Activated T-cell treated with anti-CD3 and anti-CD28 coated beads, Interleukin-2, amount 50 U/mL, for 24 hours (primary cell): Measurements from ENCODE around the gene CDK4.

Experiments used
- DNase-seq: peaks from one replicate; pipeline ENCODE4 v3.0.0-alpha.2; 2020
- H3K27ac Mint-ChIP-seq: 2 replicates; pipeline ENCODE4 v1.8.0; 2020; ENCODE audit warnings: mild to moderate bottlenecking, mixed read lengths
- H3K27me3 Mint-ChIP-seq: 2 replicates; pipeline ENCODE4 v1.8.0; 2020; ENCODE audit warnings: mixed read lengths
- H3K36me3 Mint-ChIP-seq: 2 replicates; pipeline ENCODE4 v1.8.0; 2020; ENCODE audit warnings: low read depth, mixed read lengths
- H3K4me1 Mint-ChIP-seq: 2 replicates; pipeline ENCODE4 v1.8.0; 2020; ENCODE audit warnings: low read depth, mixed read lengths
- H3K4me3 Mint-ChIP-seq: 2 replicates; pipeline ENCODE4 v1.8.0; 2020; ENCODE audit warnings: mild to moderate bottlenecking, moderate library complexity, mixed read lengths
- H3K9me3 Mint-ChIP-seq: 2 replicates; pipeline ENCODE4 v1.8.0; 2020; ENCODE audit warnings: mixed read lengths

CDK4 gene

GRCh38 chr12:57744194-57744776 lies 7.8 kb downstream of the CDK4 start:
- peak; percentile 88 for DNase-seq
- Mint-ChIP-seq H3K27ac (peak overlapping the region; percentile 96), H3K4me3 (peak overlapping the region; percentile 93), H3K9me3 (no peaks in the 10 kb centered on the region), H3K27me3 (no peaks in the 10 kb centered on the region), H3K36me3 (peaks cover 65% of the 10 kb centered on the region), H3K4me1 (peaks cover 71% of the 10 kb centered on the region)

DNA sequence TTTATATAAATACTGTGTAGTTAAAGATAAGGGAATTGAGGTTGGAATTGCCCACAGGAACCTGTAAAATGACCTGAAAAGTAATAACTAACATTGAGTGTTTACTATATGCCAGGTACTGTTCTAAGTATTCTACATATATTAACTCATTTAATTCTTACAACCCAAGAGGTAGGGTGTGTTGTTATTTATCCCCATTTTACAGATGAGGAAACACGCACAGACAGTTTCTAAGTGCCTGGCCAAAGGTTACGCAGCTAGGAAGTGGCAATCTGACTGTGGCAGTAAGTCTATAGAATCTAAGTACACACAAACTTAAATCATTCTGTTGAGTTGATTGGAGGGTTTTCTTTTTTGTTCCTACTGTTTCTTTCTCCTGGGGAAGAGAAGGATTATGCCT lies 8.3 kb downstream of the CDK4 start:
- H3K9me3 Mint-ChIP-seq = no peaks in the 10 kb centered on the region
- peak overlapping the region; percentile 96 for H3K27ac Mint-ChIP-seq
- no peaks in the 10 kb centered on the region for H3K27me3 Mint-ChIP-seq
- DNase-seq = no peak
- H3K4me1 Mint-ChIP-seq = peaks cover 71% of the 10 kb centered on the region
- peaks cover 64% of the 10 kb centered on the region for H3K36me3 Mint-ChIP-seq
- H3K4me3 Mint-ChIP-seq = peak overlapping the region; percentile 93

DNA sequence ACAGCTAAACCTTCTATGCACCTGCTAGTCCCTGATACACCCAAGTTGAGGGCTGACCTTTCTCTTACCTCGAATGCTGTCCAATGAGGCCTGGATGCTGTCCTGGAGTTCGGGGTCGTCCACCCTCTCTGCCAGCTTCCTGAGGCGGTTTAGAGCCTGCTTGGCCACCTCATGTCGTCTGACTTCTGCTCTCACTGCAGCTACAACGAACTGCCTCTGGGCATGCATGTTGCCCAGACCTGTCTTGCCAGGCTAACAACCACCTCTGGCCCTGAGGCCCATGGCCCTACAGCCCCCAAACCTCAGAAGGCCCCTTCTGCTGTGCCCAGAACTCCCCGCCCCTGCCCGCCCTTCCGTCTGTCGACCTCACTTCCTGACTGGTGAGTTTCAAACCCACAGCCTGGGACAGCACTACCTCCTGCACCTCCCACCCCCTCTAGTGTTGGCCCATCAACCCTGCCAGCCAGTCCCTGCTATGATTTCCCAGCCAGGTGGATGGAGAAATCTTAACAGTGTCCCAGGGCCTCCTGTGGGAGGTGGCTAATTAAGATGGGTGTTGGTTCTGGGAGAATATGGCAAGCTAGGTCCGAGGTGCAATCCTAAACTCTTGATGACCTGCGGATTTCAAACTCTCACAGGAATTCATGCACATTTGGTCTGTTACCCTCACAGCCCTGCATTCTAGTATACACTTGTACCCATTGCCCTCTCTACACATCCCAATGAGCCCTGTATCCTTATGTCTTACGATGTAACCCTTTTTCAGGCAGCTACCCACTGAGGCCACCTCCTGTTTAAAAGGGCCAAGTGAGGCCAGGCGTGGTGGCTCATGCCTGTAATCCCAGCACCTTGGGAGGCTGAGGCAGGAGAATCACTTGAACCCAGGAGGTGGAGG lies 10.0 kb downstream of the CDK4 start:
- Mint-ChIP-seq H3K4me3 (peak overlapping the region; percentile 94), H3K4me1 (peaks cover 67% of the 10 kb centered on the region), H3K27me3 (no peaks in the 10 kb centered on the region), H3K36me3 (peaks cover 50% of the 10 kb centered on the region), H3K27ac (peak overlapping the region; percentile 96), H3K9me3 (no peaks in the 10 kb centered on the region)
- peak; percentile 81 for DNase-seq

GRCh38 chr12:57741413-57741789 lies 10.7 kb downstream of the CDK4 start:
- DNase-seq = no peak
- H3K9me3 Mint-ChIP-seq = no peaks in the 10 kb centered on the region
- peaks cover 50% of the 10 kb centered on the region for H3K36me3 Mint-ChIP-seq
- H3K27ac Mint-ChIP-seq = peak overlapping the region; percentile 96
- H3K4me3 Mint-ChIP-seq = peak overlapping the region; percentile 94
- no peaks in the 10 kb centered on the region for H3K27me3 Mint-ChIP-seq
- peaks cover 68% of the 10 kb centered on the region for H3K4me1 Mint-ChIP-seq

DNA sequence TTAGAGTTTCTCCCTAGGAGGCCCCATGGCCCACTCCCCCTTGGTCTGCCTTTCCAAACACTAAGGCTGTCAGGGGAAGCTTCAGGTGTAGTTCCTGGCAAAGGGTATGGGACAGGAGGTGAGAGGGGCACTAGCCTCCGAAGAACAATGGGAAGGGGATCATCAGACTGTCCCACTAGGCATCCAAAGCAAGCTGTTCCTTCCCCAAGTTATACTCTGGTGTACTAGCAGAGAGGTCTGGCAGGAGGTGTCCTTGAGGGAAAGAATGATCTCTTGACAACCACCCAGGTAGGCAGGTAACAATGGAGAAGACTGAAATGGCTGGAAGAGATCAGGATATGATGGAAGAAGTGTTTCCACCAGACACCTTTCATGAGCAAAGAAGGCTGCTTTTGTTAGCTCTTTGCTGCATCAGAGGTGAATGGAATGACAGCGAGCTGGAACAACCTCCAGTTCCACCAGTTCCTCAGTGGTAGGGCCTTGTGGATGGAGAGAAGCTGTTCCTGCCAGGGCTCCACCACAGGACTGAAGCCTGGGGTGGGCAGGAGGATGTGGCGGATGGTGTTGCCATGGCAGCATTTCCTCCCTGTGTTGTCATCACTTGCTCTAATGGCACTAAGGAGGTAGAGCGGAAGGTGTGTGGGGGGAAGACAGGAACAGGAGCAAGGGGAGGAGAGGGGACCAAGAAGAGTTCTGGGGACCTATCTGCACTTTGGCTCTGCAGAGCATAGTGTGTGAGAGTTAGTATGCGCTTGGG lies 11.3 kb downstream of the CDK4 start:
- H3K4me1 Mint-ChIP-seq = peaks cover 64% of the 10 kb centered on the region
- H3K9me3 Mint-ChIP-seq = no peaks in the 10 kb centered on the region
- DNase-seq = peak; percentile 77
- no peaks in the 10 kb centered on the region for H3K27me3 Mint-ChIP-seq
- peak overlapping the region; percentile 94 for H3K4me3 Mint-ChIP-seq
- H3K36me3 Mint-ChIP-seq = peaks cover 47% of the 10 kb centered on the region
- H3K27ac Mint-ChIP-seq = peak overlapping the region; percentile 96

DNA sequence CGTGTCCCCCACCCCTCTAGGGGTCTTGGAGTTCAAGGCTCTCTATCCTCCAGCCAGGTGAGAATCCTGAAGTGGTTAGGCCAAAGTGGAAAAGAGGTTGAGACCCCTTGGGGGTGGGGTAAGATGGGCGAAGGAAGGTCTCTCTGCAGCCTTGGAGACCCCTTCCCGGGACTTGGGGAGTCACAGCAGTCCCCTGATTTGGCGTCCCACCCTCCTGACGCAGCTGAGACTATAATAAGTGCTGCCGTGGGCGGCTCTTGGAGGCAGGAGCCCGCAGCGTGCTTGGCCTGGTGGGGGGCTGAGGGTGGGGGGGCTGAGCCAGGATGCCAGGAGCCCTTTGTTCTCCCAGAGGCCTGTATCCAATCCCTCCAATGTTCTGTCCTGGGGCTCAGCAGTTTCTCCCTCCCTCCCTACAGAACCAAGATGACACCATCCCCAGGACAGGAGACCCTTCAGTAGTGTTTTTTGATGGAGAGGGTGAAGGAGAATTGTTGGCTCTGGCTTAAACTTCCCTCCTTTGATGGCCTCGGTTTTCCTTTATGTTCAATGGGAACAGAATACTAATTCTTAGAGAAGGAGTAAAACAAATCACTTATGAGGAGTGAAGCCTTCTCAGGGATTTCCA lies 12.1 kb downstream of the CDK4 start:
- no peaks in the 10 kb centered on the region for H3K27me3 Mint-ChIP-seq
- peaks cover 56% of the 10 kb centered on the region for H3K4me1 Mint-ChIP-seq
- DNase-seq = no peak
- H3K9me3 Mint-ChIP-seq = no peaks in the 10 kb centered on the region
- H3K4me3 Mint-ChIP-seq = peak overlapping the region; percentile 94
- peaks cover 45% of the 10 kb centered on the region for H3K36me3 Mint-ChIP-seq
- peak overlapping the region; percentile 83 for H3K27ac Mint-ChIP-seq

DNA sequence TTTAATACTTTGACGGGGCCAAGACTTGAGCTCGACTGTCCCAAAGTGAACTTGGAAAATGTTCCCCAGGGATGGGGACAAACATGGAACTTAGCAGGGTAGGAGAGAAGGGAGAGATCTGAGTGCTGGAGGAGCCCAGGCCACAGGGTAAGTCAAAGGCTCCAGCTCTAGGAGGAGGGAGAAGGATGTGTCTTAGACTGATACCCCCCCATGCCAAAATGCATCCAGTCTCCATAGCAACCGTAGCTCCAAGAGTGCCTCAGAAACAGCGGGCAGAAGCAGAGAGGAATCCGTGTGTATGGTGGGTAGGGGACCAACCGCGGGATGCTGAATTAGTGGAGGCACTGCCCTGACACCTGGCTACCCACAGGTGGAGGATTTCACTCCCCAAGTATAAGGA lies 12.7 kb downstream of the CDK4 start:
- Mint-ChIP-seq H3K9me3 (no peaks in the 10 kb centered on the region), H3K4me3 (peak overlapping the region; percentile 53), H3K4me1 (peaks cover 51% of the 10 kb centered on the region), H3K27me3 (no peaks in the 10 kb centered on the region), H3K27ac (peak overlapping the region; percentile 83), H3K36me3 (peaks cover 48% of the 10 kb centered on the region)
- DNase-seq = no peak

DNA sequence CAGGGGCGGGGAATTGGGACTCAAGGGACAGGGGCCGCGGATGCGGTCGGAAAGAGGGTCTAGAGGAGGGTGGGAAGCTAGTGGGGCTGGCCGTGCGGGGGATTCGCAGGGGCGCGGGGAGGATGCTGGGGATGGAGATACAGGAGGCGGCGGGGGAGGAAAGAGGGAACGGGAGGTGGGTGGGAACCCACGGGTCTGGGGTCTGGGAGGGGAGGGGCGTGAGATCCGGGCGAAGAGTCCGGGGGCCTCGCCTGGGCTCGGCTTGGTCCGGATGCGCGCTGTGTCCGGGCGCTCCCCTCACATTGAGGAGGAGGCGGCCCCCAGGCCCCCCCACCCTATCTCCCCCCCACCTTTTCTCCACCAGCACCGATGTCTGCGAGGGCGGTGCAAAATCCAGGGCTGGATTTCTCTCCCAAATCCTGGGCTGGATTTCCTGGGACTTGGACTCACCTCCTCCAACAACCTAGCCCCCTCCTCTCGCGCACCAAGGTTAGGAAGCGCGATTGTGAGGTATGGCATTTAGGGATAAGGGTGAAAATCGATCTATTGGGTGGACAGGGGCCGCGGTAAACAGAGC lies 13.4 kb downstream of the CDK4 start, which contains the start of gene AGAP2:
Gene AGAP2, minus strand, starts transcription at position 82 of the 577 bp plus-strand sequence. CDS start 496 bp downstream, outside the sequence.
- Mint-ChIP-seq H3K4me1 (peaks cover 45% of the 10 kb centered on the region), H3K4me3 (peak within 1 kb of the TSS; percentile 53), H3K36me3 (peaks cover 54% of the 10 kb centered on the region), H3K27ac (peak within 1 kb of the TSS; percentile 83), H3K27me3 (no peaks in the 10 kb centered on the region), H3K9me3 (no peaks in the 10 kb centered on the region)
- no peak for DNase-seq

DNA sequence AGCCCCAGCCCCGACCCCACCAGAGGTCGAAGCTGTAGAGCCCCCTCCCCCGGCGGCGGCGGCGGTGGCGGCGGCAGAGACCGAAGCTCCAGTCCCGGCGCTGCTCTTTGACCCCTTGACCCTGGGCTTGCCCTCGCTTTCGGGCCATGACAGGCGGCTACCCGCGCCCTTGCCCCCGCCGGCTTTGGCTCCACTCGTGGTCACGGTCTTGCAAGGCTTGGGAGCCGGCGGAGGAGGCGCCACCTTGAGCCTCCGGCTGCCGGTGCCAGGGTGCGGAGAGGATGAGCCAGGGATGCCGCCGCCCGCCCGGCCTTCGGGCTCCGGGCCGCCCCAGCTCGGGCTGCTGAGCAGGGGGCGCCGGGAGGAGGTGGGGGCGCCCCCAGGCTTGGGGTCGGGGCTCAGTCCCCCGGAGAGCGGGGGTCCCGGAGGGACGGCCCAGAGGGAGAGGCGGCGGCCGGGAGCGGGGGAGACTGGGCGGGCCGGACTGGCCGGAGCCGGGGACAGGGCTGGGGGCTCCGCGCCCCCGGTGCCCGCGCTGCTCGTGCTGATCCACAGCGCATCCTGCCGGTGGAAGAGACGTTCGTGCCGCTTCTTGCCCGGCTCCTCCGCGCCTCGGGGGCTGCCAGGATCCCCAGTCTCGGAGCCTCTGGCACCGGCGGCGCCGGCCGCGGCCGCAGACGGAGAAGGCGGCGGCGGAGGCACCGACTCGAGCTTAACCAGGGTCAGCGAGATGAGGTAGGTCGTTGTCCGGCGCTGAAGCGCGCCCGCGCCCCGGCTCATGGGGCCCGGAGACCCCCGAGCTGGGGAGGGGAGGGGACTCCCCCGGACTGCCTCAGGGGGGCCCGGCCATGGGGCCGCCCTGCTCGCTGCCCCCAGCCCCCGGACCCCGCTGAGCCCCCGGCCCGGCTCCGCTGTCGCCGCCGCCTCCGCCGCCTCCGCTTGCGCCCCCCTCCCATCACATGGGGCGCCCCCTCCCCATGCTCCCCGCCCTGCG lies 14.3 kb downstream of the CDK4 start:
- Mint-ChIP-seq H3K27ac (no peak overlapping the region), H3K27me3 (no peaks in the 10 kb centered on the region), H3K4me1 (peaks cover 38% of the 10 kb centered on the region), H3K36me3 (peaks cover 64% of the 10 kb centered on the region), H3K9me3 (no peaks in the 10 kb centered on the region), H3K4me3 (no peak overlapping the region)
- no peak for DNase-seq

DNA sequence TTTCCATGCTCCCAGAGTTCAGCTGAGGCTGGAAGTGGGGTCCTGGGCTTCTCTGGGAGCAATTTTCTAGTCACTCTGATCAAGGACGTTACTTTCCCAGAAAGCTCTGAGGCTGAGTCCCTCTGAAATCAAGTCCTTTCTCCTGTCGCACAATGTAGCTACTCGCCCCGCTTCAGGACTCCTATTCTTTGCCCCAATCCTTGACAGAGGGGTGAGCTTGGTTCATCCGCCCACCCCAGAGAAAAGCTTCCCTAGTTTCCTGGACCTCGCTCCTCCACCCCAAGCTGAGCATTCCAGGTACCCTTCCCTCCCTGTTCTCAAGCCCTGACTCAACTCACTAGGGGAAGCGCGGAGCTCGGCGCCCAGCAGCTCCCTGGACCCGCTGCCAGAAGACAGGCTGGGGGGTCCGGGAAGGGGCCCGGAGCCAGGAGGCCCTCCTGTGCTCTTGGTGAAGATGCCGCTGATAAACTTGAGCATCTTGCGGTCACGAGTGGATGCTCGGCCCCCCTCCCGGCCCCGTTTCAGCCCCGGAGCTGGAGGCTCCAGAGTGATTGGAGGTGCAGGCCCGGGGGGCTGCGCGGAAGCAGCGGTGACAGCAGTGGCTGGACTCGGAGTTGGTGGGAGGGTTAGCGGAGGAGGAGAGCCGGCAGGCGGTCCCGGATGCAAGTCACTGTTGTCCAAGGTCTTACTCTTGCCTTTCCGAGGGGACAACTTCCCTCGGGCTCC lies 15.2 kb downstream of the CDK4 start:
- Mint-ChIP-seq H3K27ac (peak overlapping the region; percentile 69), H3K9me3 (no peaks in the 10 kb centered on the region), H3K36me3 (peaks cover 72% of the 10 kb centered on the region), H3K4me1 (peaks cover 31% of the 10 kb centered on the region), H3K4me3 (no peak overlapping the region), H3K27me3 (no peaks in the 10 kb centered on the region)
- no peak for DNase-seq

- Mint-ChIP-seq H3K4me3 (no peak overlapping the region), H3K27me3 (no peaks in the 10 kb centered on the region), H3K36me3 (peaks cover 73% of the 10 kb centered on the region), H3K27ac (peak overlapping the region; percentile 69), H3K9me3 (no peaks in the 10 kb centered on the region), H3K4me1 (peaks cover 28% of the 10 kb centered on the region)
- DNase-seq = no peak
These were observed 16.0 kb downstream of the CDK4 start for GRCh38 chr12:57735952-57736740.

GRCh38 chr12:57735198-57735855 lies 16.8 kb downstream of the CDK4 start:
- Mint-ChIP-seq H3K27ac (peak overlapping the region; percentile 53), H3K4me3 (no peak overlapping the region), H3K36me3 (peaks cover 77% of the 10 kb centered on the region), H3K4me1 (peaks cover 20% of the 10 kb centered on the region), H3K9me3 (no peaks in the 10 kb centered on the region), H3K27me3 (no peaks in the 10 kb centered on the region)
- no peak for DNase-seq
